NCI-H748 treated with DMSO at 0.1 percent for 48 hours (cell line): ENCODE measurements around the gene PTOV1.
A peak's percentile ranks its signal among the peaks of the same experiment; 100 is the strongest.

Experiments
- DNase-seq: peaks from one replicate; lab custom pipeline; 2025; lab: John Stamatoyannopoulos, UW

The PTOV1 gene

GRCh38 chr19:49850487-49851342, at the start of gene PTOV1:
Gene PTOV1 (plus strand): TSS chr19:49851159.
- peak; percentile 92 for DNase-seq

GRCh38 chr19:49801401-49801888, 49.5 kb upstream of the PTOV1 start:
- DNase-seq, result no peak

GRCh38 chr19:49801966-49802661, 48.8 kb upstream of the PTOV1 start:
- DNase-seq, result no peak

- no peak for DNase-seq
These were observed 48.0 kb upstream of the PTOV1 start for GRCh38 chr19:49802836-49803528.

- no peak for DNase-seq
These were observed 47.5 kb upstream of the PTOV1 start for GRCh38 chr19:49803529-49803856.

- DNase-seq, result no peak
These were observed 44.9 kb upstream of the PTOV1 start for GRCh38 chr19:49805822-49806619.

GRCh38 chr19:49806620-49806959, 44.4 kb upstream of the PTOV1 start:
- no peak for DNase-seq

GRCh38 chr19:49807058-49807903, 43.7 kb upstream of the PTOV1 start:
- no peak for DNase-seq

GRCh38 chr19:49807904-49808675, 42.9 kb upstream of the PTOV1 start:
- DNase-seq, result no peak

- DNase-seq, result peak; percentile 93
These were observed 42.2 kb upstream of the PTOV1 start for GRCh38 chr19:49808711-49809159.

GRCh38 chr19:49809160-49809940, 41.6 kb upstream of the PTOV1 start:
- DNase-seq, result peak; percentile 67

GRCh38 chr19:49809941-49810389, 41.0 kb upstream of the PTOV1 start:
- DNase-seq, result no peak

- no peak for DNase-seq
These were observed 39.6 kb upstream of the PTOV1 start for GRCh38 chr19:49811328-49811727.

- DNase-seq, result no peak
These were observed 38.4 kb upstream of the PTOV1 start for GRCh38 chr19:49812452-49812996.

- DNase-seq, result peak; percentile 99
These were observed 37.7 kb upstream of the PTOV1 start, which contains the start of gene FUZ for GRCh38 chr19:49812997-49813861. Gene FUZ (minus strand): TSS chr19:49813292. CDS start chr19:49813106, 186 bp downstream.

- DNase-seq, result no peak
These were observed 36.9 kb upstream of the PTOV1 start for GRCh38 chr19:49814010-49814409.

GRCh38 chr19:49816590-49816989, 34.4 kb upstream of the PTOV1 start:
- no peak for DNase-seq
